ENCODE data around the gene NSMCE1. TPM values are rescaled to one million over a fixed set of nuclear protein-coding genes. Genes with fewer than 3 reads are reported as not detected.
"Not testable (repeated sequence)": the region's sequence is repeated elsewhere in the genome, so short reads cannot be mapped to it uniquely, and the experiment has no call there.

The NSMCE1 gene
- total RNA-seq, 5 donors from 2014 or later (not counting 1 experiment from before 2014, with no cell fraction given) = 53.5 to 83.2 (median 73.9) TPM

DNA sequence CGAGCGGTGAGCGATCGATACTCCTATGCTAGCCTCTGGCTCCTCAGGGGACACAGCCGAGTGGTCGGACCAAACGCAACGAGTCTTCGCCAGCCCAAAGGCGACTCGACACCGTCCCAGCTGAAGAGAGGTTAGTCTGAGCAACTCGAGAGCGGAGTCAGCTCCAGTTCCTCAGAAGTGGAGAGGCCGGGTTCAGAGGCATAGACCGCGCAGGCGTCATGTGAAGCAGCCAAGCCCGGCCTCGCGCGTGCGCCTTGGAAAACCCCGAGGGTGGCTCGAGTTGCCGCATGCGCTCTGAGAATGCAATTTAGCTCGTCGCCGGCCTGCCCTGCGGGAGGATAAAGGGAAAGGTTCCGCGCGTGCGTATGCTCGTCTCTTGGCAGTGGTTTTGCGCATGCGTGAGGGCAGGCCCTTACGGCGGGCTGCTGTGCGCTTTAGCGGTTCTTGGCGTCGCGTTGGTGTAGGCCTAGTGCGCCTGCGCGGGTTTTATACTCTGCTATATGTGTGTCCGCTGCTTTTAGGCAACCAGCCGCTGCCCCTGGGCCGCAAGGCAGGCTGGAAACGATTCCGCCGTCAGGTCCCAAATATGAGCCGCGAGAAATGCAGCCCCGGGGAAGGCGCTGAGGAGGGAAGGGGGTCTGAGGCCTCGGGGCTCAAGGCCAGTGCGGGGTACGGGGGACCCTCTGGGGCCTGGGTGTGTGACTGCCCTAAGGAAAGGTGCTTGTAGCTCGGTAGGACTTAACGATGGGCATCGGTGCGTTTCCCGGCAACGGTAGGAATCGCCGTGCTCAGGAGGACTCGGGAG is 64.9 kb downstream of the NSMCE1 start, which contains the start of gene KDM8:
KDM8 (plus strand) TSS at position 20 of the 805 bp plus-strand sequence. CDS start 6,598 bp downstream, outside the sequence.
- Mint-ChIP-seq H3K4me3 (peak within 1 kb of the TSS; percentile 85 to 97 (median 96)), H3K9me3 (peaks cover 0 to 5% (median 0%) of the 10 kb centered on the region in 3 donors), H3K4me1 (peaks cover 50 to 61% (median 52%) of the 10 kb centered on the region in 3 donors), H3K27me3 (no peaks in the 10 kb centered on the region), H3K27ac (peak within 1 kb of the TSS; percentile 100), H3K36me3 (peaks cover 5% of the 10 kb centered on the region)
- DNase-seq = peak; percentile 98 to 100 (median 100)
- peak within 1 kb of the TSS; percentile 97 for H3K27ac ChIP-seq (ENCODE audit: low read length)
- WGBS (ENCODE audit: insufficient coverage) = under 1% methylated on average over 70 of the region's 70 CpGs
- POLR2A ChIA-PET = interaction anchor here (0.6 to 1.5 kb wide), 13 partner anchors 27 to 346 kb away, joined by 3 to 11 read pairs (median 4); partner anchors contain the start of genes GTF3C1 (in 1 of the 2) and KATNIP (in 1 of the 2)
- peaks cover 36 to 52% of the 10 kb centered on the region in 2 experiments for H3K4me1 ChIP-seq (ENCODE audit: control insufficient read depth in 1 of 2, extremely low read depth in 1 of 2, insufficient read depth in 2 of 2, low read length in 2 of 2)
- CTCF ChIA-PET = interaction anchor here in 1 of 2 donors (0.7 to 2.1 kb wide), 12 partner anchors 10 to 255 kb away, joined by 3 to 16 read pairs (median 5); no protein-coding TSS in a partner anchor
- peak within 1 kb of the TSS; percentile 76 to 83 for H3K4me3 ChIP-seq (ENCODE audit: control insufficient read depth in 1 of 2, extremely low read depth in 1 of 2, low read length in 1 of 2)
- peaks cover 4 to 5% of the 10 kb centered on the region in 2 donors for H3K36me3 ChIP-seq (ENCODE audit: control insufficient read depth in 2 of 2, extremely low read depth in 1 of 2, insufficient read depth in 1 of 2, low read length in 1 of 2)
- peak; percentile 75 to 82 (median 82) for ATAC-seq (replicated peaks in 1 of 4)
- no peaks in the 10 kb centered on the region for H3K9me3 ChIP-seq
- no peaks in the 10 kb centered on the region for H3K27me3 ChIP-seq (replicated peaks in 1 of 2; ENCODE audit: control insufficient read depth in 2 of 2, extremely low read depth in 1 of 2, insufficient read depth in 2 of 2, low read length in 1 of 2)

DNA sequence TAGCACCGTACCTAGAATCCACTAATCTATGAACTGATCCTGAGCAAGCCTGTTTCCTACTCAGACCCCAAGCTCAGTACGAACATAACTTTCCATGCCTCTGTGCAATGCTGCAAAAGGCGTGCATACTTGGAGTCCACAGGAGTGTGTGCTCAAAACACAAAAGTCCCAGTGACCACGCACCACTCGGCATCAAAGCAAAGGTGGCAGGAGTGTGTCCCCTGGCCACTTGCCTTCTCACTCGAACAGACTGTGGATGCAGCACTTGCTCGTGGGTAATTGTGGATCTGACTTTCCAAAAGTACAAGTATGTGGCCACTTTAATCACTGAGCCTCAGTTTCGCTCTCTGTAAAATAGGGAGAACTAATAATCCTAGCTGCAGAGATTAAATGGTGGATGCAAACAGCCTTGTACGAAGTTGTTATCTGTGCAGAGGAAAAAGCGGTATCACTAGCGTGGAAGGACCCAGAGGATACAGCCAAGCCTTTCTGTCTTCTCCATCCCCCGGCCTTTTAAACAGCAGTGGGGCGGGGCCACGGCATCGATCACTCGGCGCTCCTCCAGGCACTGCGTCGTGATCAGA is 65.6 kb downstream of the NSMCE1 start:
- Mint-ChIP-seq H3K27ac (peak overlapping the region; percentile 100), H3K4me3 (peak overlapping the region; percentile 85 to 97 (median 96)), H3K9me3 (peaks cover 0 to 5% (median 0%) of the 10 kb centered on the region in 3 donors), H3K36me3 (peaks cover 5% of the 10 kb centered on the region), H3K4me1 (peaks cover 57 to 68% (median 59%) of the 10 kb centered on the region in 3 donors), H3K27me3 (no peaks in the 10 kb centered on the region)
- ATAC-seq (replicated peaks in 1 of 4) = peak; percentile 72 to 81 (median 74)
- Histone ChIP-seq H3K27me3 (replicated peaks in 1 of 2; ENCODE audit: control insufficient read depth in 2 of 2, extremely low read depth in 1 of 2, insufficient read depth in 2 of 2, low read length in 1 of 2) (no peaks in the 10 kb centered on the region), H3K27ac (ENCODE audit: low read length) (peak overlapping the region; percentile 97), H3K4me1 (ENCODE audit: control insufficient read depth in 1 of 2, extremely low read depth in 1 of 2, insufficient read depth in 2 of 2, low read length in 2 of 2) (peaks cover 38 to 57% of the 10 kb centered on the region in 2 experiments), H3K4me3 (ENCODE audit: control insufficient read depth in 1 of 2, extremely low read depth in 1 of 2, low read length in 1 of 2) (peak overlapping the region; percentile 76 to 83), H3K9me3 (no peaks in the 10 kb centered on the region), H3K36me3 (ENCODE audit: control insufficient read depth in 2 of 2, extremely low read depth in 1 of 2, insufficient read depth in 1 of 2, low read length in 1 of 2) (peaks cover 3 to 4% of the 10 kb centered on the region in 2 donors)
- POLR2A ChIA-PET = interaction anchor here (0.6 to 1.5 kb wide), 12 partner anchors 28 to 347 kb away, joined by 3 to 11 read pairs (median 4); partner anchors contain the start of genes GTF3C1 (in 1 of the 2) and KATNIP (in 1 of the 2)
- 28% methylated on average over 14 of the region's 19 CpGs for WGBS (ENCODE audit: insufficient coverage)
- CTCF ChIA-PET = interaction anchor here in 1 of 2 donors (0.8 to 2.1 kb wide), 10 partner anchors 9 to 256 kb away, joined by 3 to 16 read pairs (median 5); no protein-coding TSS in a partner anchor
- peak in 26 of 35 experiments; percentile 78 to 93 (median 88) for DNase-seq

DNA sequence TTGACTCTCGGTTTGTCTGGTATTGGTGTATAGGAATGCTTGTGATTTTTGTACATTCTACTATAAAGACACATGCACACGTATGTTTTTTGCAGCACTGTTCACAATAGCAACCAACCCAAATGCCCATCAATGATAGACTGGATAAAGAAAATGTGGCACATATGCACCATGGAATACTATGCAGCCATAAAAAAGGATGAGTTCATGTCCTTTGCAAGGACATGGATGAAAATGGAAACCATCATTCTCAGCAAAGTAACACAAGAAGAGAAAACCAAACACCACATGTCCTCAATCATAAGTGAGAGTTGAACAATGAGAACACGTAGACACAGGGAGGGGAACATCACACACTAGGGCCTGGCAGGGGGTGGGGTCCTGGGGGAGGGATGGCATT is 67.7 kb downstream of the NSMCE1 start:
- Mint-ChIP-seq H3K4me1 (peaks cover 76 to 86% (median 78%) of the 10 kb centered on the region in 3 donors), H3K27ac (peak overlapping the region; percentile 98 to 99), H3K4me3 (peak overlapping the region in 2 of 3 donors; percentile 21 to 69)
- CTCF ChIA-PET; H3K9me3 Mint-ChIP-seq; H3K27me3 ChIP-seq (replicated peaks in 1 of 2; ENCODE audit: control insufficient read depth in 2 of 2, extremely low read depth in 1 of 2, insufficient read depth in 2 of 2, low read length in 1 of 2); H3K36me3 ChIP-seq (ENCODE audit: control insufficient read depth in 2 of 2, extremely low read depth in 1 of 2, insufficient read depth in 1 of 2, low read length in 1 of 2); ATAC-seq (replicated peaks in 1 of 4); DNase-seq; H3K36me3 Mint-ChIP-seq; H3K9me3 ChIP-seq; H3K4me3 ChIP-seq (ENCODE audit: control insufficient read depth in 1 of 2, extremely low read depth in 1 of 2, low read length in 1 of 2); POLR2A ChIA-PET; H3K27me3 Mint-ChIP-seq: not testable (repeated sequence)
- WGBS (ENCODE audit: insufficient coverage) = no CpG with 5 or more reads among the region's 3 CpGs
- Histone ChIP-seq H3K4me1 (ENCODE audit: control insufficient read depth in 1 of 2, extremely low read depth in 1 of 2, insufficient read depth in 2 of 2, low read length in 2 of 2) (peaks cover 42 to 76% of the 10 kb centered on the region in 2 experiments), H3K27ac (ENCODE audit: low read length) (peak overlapping the region; percentile 25)

DNA sequence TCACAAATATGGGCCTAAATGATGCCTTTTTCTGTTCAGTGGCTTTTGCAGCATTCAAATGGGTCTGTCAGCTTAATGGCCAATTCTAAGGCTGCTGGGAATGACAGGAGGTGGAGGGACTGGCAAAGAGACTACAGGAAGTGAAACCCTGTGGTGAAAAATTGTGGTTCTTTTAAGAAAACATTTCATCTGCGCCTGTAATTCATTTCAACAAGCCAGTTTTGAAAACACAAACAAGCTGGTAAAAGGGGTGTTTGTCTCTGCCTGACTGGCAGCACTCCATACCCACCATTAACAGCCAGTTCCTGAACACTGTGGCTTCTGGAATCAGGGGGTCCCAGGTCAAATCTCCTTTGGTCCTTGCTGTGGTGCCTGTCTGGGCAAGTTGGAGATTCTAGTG is 68.8 kb downstream of the NSMCE1 start:
- no peaks in the 10 kb centered on the region for H3K27me3 Mint-ChIP-seq
- Histone ChIP-seq H3K9me3 (no peaks in the 10 kb centered on the region), H3K36me3 (ENCODE audit: control insufficient read depth in 2 of 2, extremely low read depth in 1 of 2, insufficient read depth in 1 of 2, low read length in 1 of 2) (no peaks in the 10 kb centered on the region), H3K27me3 (replicated peaks in 1 of 2; ENCODE audit: control insufficient read depth in 2 of 2, extremely low read depth in 1 of 2, insufficient read depth in 2 of 2, low read length in 1 of 2) (no peaks in the 10 kb centered on the region), H3K4me1 (ENCODE audit: control insufficient read depth in 1 of 2, extremely low read depth in 1 of 2, insufficient read depth in 2 of 2, low read length in 2 of 2) (peaks cover 48 to 84% of the 10 kb centered on the region in 2 experiments), H3K4me3 (ENCODE audit: control insufficient read depth in 1 of 2, extremely low read depth in 1 of 2, low read length in 1 of 2) (peak overlapping the region in 1 of 2 donors; percentile 17), H3K27ac (ENCODE audit: low read length) (peak overlapping the region; percentile 77)
- peaks cover 86 to 93% (median 88%) of the 10 kb centered on the region in 3 donors for H3K4me1 Mint-ChIP-seq
- ATAC-seq (replicated peaks in 1 of 4) (peak in 3 of 4 experiments; percentile 7 to 16 (median 8)), DNase-seq (peak in 23 of 35 experiments; percentile 6 to 66 (median 18))
- WGBS (ENCODE audit: insufficient coverage) = no CpG with 5 or more reads among the region's 1 CpG
- peaks cover 0 to 5% (median 0%) of the 10 kb centered on the region in 3 donors for H3K9me3 Mint-ChIP-seq
- H3K36me3 Mint-ChIP-seq = no peaks in the 10 kb centered on the region
- H3K4me3 Mint-ChIP-seq = peak overlapping the region; percentile 49 to 69 (median 58)
- POLR2A ChIA-PET = interaction anchor here (0.6 to 1.2 kb wide), 4 partner anchors 23 to 350 kb away, joined by 3 read pairs; partner anchors contain the start of genes GTF3C1 (in 1 of the 2) and KATNIP (in 1 of the 2)
- H3K27ac Mint-ChIP-seq = peak overlapping the region; percentile 98 to 99
- CTCF ChIA-PET = interaction anchor here in 1 of 2 donors (0.7 to 2.7 kb wide), 5 partner anchors 18 to 167 kb away, joined by 3 to 11 read pairs (median 5); no protein-coding TSS in a partner anchor

DNA sequence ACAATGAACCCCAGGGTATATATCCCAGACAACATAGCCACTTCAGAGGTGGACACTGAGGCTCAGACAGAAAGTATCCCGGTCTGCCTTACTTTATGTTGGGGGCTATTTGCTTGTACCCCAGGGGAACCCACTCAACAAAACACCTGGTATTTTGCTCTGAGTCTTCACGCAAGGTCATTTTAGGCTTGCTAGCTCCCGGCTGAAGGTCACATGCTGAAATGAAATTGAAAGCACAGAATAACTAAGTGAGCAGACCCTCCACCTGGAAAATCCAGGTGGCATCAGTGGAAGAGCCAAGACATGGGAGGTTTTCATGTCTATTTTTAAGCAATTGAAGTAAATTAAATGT is 69.4 kb downstream of the NSMCE1 start:
- ATAC-seq (replicated peaks in 1 of 4) (no peak), DNase-seq (no peak)
- Histone ChIP-seq H3K4me1 (ENCODE audit: control insufficient read depth in 1 of 2, extremely low read depth in 1 of 2, insufficient read depth in 2 of 2, low read length in 2 of 2) (peaks cover 44 to 84% of the 10 kb centered on the region in 2 experiments), H3K27ac (ENCODE audit: low read length) (peak overlapping the region; percentile 77), H3K36me3 (ENCODE audit: control insufficient read depth in 2 of 2, extremely low read depth in 1 of 2, insufficient read depth in 1 of 2, low read length in 1 of 2) (no peaks in the 10 kb centered on the region), H3K9me3 (no peaks in the 10 kb centered on the region), H3K27me3 (replicated peaks in 1 of 2; ENCODE audit: control insufficient read depth in 2 of 2, extremely low read depth in 1 of 2, insufficient read depth in 2 of 2, low read length in 1 of 2) (no peaks in the 10 kb centered on the region), H3K4me3 (ENCODE audit: control insufficient read depth in 1 of 2, extremely low read depth in 1 of 2, low read length in 1 of 2) (no peak overlapping the region)
- CTCF ChIA-PET = interaction anchor here in 1 of 2 donors (0.7 to 2.7 kb wide), 6 partner anchors 19 to 167 kb away, joined by 3 to 11 read pairs (median 4); no protein-coding TSS in a partner anchor
- Mint-ChIP-seq H3K27me3 (no peaks in the 10 kb centered on the region), H3K9me3 (peaks cover 0 to 5% (median 0%) of the 10 kb centered on the region in 3 donors), H3K27ac (peak overlapping the region; percentile 98 to 99), H3K36me3 (no peaks in the 10 kb centered on the region), H3K4me1 (peaks cover 88 to 95% (median 88%) of the 10 kb centered on the region in 3 donors), H3K4me3 (peak overlapping the region in 1 of 3 donors; percentile 69)
- POLR2A ChIA-PET = interaction anchor here (0.7 to 1.2 kb wide), 3 partner anchors 23 to 351 kb away, joined by 3 read pairs; partner anchors contain the start of genes GTF3C1 (in 1 of the 2) and KATNIP (in 1 of the 2)
- 14% methylated on average over 1 of the region's 3 CpGs for WGBS (ENCODE audit: insufficient coverage)
